ENCODE results near the gene ENDOV. TPM values are rescaled to one million over a fixed set of nuclear protein-coding genes. Genes with fewer than 3 reads are reported as not detected.

ENDOV gene
- total and polyA plus RNA-seq, 2 donors (not counting 3 experiments of a cell fraction or from before 2014, with no cell fraction given): 20.4 to 25.9 TPM

- Histone ChIP-seq H3K9me1 (replicated peaks; ENCODE audit: control insufficient read depth, extremely low read depth, insufficient read depth, low read length) (no peaks in the 10 kb centered on the region), H3K9me3 (replicated peaks; ENCODE audit: control insufficient read depth, insufficient read depth, low read length) (no peaks in the 10 kb centered on the region), H3K4me2 (ENCODE audit: insufficient read depth, low read length) (peak overlapping the region; percentile 14), H3K9ac (replicated peaks; ENCODE audit: extremely low read depth, insufficient read depth, low read length) (no peak overlapping the region), H3K79me2 (ENCODE audit: control insufficient read depth, insufficient read depth, low read length) (no peaks in the 10 kb centered on the region), H4K20me1 (replicated peaks; ENCODE audit: control insufficient read depth, extremely low read depth, insufficient read depth, low read length) (no peaks in the 10 kb centered on the region), H3K36me3 (ENCODE audit: control insufficient read depth in 2 of 2, extremely low read depth in 1 of 2, insufficient read depth in 2 of 2, low read length in 2 of 2) (no peaks in the 10 kb centered on the region), H3K27me3 (ENCODE audit: control insufficient read depth in 2 of 2, insufficient read depth in 2 of 2, low read length in 2 of 2) (peaks cover 65 to 68% of the 10 kb centered on the region in 2 experiments), H2AFZ (ENCODE audit: low read depth, low read length) (no peak overlapping the region), H3K4me1 (ENCODE audit: control insufficient read depth, extremely low read depth, insufficient read depth, low read length) (no peaks in the 10 kb centered on the region), H3K4me3 (replicated peaks in 1 of 3; ENCODE audit: insufficient read depth in 1 of 3, low read depth in 1 of 3, low read length in 3 of 3) (no peak overlapping the region), H3K27ac (ENCODE audit: insufficient read depth, low read depth, low read length) (no peak overlapping the region)
- dilution Hi-C loops (cut with MboI; ENCODE audit: extremely low pct_ligation_motif_present, low sequenced_read_pairs) (no loop called here), intact Hi-C loops (cut with micrococcal nuclease) (loop anchor here (1.0 to 2.0 kb wide), 2 partner anchors 24 to 97 kb away; no protein-coding TSS in a partner anchor)
- CTCF ChIA-PET: interaction anchor here (1.0 to 1.9 kb wide), 2 partner anchors 40 to 97 kb away, joined by 3 to 16 read pairs; no protein-coding TSS in a partner anchor
- TF ChIP-seq POLR2AphosphoS5 (IDR thresholded peaks at IDR 0.05; ENCODE audit: insufficient read depth, low read depth, low read length): no peak
- peak; percentile 71 for TF ChIP-seq EZH2 (IDR thresholded peaks at IDR 0.05; ENCODE audit: borderline replicate concordance, low read depth, low read length, severe bottlenecking)
- TF ChIP-seq MYC (IDR thresholded peaks at IDR 0.05; ENCODE audit: low read depth, low read length): no peak
- DNase-seq (ENCODE audit: low read depth, low spot score) (no peak), FAIRE-seq (no peak)
- POLR2A ChIA-PET: no interaction called here
- BruUV-seq (replicated peaks): no TSS peak
These were observed 63.7 kb downstream of the ENDOV start for GRCh38 chr17:80478487-80479245.

GRCh38 chr17:80479246-80479566 lies 64.2 kb downstream of the ENDOV start:
- DNase-seq (ENCODE audit: low read depth, low spot score) (no peak), FAIRE-seq (no peak)
- H3K9me1 ChIP-seq (replicated peaks; ENCODE audit: control insufficient read depth, extremely low read depth, insufficient read depth, low read length): no peaks in the 10 kb centered on the region
- H3K9ac ChIP-seq (replicated peaks; ENCODE audit: extremely low read depth, insufficient read depth, low read length): no peak overlapping the region
- CTCF ChIA-PET: no interaction called here
- no peak for TF ChIP-seq POLR2AphosphoS5 (IDR thresholded peaks at IDR 0.05; ENCODE audit: insufficient read depth, low read depth, low read length)
- TF ChIP-seq EZH2 (IDR thresholded peaks at IDR 0.05; ENCODE audit: borderline replicate concordance, low read depth, low read length, severe bottlenecking): no peak
- TF ChIP-seq MAX (IDR thresholded peaks at IDR 0.05; ENCODE audit: insufficient read depth, insufficient read length): no peak
- no peak for TF ChIP-seq POLR2A (IDR thresholded peaks at IDR 0.05; ENCODE audit: low read depth, low read length)
- TF ChIP-seq GATA2 (IDR thresholded peaks at IDR 0.05; ENCODE audit: insufficient read depth, insufficient read length, low read depth, low read length): no peak
- POLR2A ChIA-PET: no interaction called here
- H3K27me3 ChIP-seq (ENCODE audit: control insufficient read depth in 2 of 2, insufficient read depth in 2 of 2, low read length in 2 of 2): peaks cover 61 to 63% of the 10 kb centered on the region in 2 experiments
- no peak overlapping the region for H3K4me2 ChIP-seq (ENCODE audit: insufficient read depth, low read length)
- no peaks in the 10 kb centered on the region for H3K36me3 ChIP-seq (ENCODE audit: control insufficient read depth in 2 of 2, extremely low read depth in 1 of 2, insufficient read depth in 2 of 2, low read length in 2 of 2)
- no peak overlapping the region for H3K4me3 ChIP-seq (replicated peaks in 1 of 3; ENCODE audit: insufficient read depth in 1 of 3, low read depth in 1 of 3, low read length in 3 of 3)
- no peaks in the 10 kb centered on the region for H3K4me1 ChIP-seq (ENCODE audit: control insufficient read depth, extremely low read depth, insufficient read depth, low read length)
- H3K79me2 ChIP-seq (ENCODE audit: control insufficient read depth, insufficient read depth, low read length): no peaks in the 10 kb centered on the region
- no peaks in the 10 kb centered on the region for H4K20me1 ChIP-seq (replicated peaks; ENCODE audit: control insufficient read depth, extremely low read depth, insufficient read depth, low read length)
- intact Hi-C loops (cut with micrococcal nuclease) (loop anchor here (2.0 kb wide), 1 partner anchor 24 kb away; no protein-coding TSS in a partner anchor), dilution Hi-C loops (cut with MboI; ENCODE audit: extremely low pct_ligation_motif_present, low sequenced_read_pairs) (no loop called here)
- BruUV-seq (replicated peaks): no TSS peak
- H3K9me3 ChIP-seq (replicated peaks; ENCODE audit: control insufficient read depth, insufficient read depth, low read length): no peaks in the 10 kb centered on the region
- no peak overlapping the region for H3K27ac ChIP-seq (ENCODE audit: insufficient read depth, low read depth, low read length)
- H2AFZ ChIP-seq (ENCODE audit: low read depth, low read length): no peak overlapping the region

All from endothelial cell of umbilical vein (primary cell).